GM19240 (cell line): ENCODE measurements around the gene STEAP1B.
"Not testable (repeated sequence)": the region's sequence is repeated elsewhere in the genome, so short reads cannot be mapped to it uniquely, and the experiment has no call there.

Source experiments
- DNase-seq: peaks from one replicate; pipeline ENCODE4 v3.0.0; 2011; ENCODE audit warnings: low spot score; ENCODE audit not compliant: insufficient read length

Gene STEAP1B

DNA sequence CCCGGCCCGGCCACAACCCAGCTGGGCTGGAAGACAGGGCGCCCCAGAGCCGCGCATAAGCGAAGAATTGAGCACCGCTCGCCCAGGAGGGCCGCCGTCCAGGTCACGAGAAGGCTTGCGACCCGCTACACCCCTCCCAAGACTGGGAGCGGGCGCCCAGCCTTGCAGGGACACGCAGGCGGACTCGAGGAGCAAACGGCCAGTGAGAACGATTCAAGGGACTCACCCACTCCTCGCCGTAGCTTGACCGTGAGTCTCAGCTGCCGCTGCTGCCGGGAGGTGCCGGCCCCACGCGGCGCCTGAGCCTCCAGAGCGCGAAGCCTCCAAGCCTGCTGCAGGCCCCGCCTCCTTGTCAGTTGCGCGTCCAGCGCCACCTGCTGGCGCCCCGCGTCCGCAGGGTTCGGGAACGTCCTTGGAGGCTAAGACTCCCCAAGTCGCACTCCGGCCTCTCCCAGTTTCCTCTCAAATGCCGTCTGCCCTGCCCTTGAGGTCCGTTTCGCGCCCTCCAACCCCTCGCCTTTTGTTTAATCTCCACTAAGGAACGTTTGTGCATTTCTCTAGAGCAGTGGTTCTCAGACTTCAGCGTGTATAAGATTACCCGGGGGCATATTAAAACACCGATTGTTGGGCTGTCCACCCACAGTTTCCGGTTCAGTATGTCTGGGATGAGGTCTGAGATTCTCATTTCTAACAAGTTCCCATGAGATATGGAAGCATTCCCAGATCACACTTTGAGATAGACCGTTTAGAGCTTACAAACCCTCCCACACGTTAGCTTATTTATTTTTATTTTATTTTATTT, at the start of gene STEAP1B:
Gene STEAP1B (minus strand): TSS at position 301 of the 802 bp plus-strand sequence. CDS start 5,333 bp downstream, outside the sequence.
- DNase-seq: peak; percentile 47

DNA sequence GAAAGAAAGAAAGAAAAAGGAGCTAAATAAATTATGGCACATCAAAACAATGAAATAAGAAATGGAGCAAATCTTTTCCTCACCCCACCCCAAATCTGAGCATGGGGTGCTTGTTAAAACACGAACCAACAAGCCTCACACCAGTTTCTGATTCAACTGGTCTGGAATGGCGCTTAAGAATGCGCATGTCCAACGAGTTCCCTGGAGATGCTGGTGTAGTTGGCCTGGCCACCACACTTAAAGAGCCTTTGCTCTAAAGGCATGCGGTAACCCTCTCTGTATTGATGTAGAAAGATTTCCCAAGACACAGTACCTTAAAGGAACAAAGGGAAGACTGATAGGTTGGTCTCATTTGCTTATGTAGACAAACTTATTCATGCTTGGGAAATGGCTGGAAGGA, 49.1 kb upstream of the STEAP1B start:
- no peak for DNase-seq

DNA sequence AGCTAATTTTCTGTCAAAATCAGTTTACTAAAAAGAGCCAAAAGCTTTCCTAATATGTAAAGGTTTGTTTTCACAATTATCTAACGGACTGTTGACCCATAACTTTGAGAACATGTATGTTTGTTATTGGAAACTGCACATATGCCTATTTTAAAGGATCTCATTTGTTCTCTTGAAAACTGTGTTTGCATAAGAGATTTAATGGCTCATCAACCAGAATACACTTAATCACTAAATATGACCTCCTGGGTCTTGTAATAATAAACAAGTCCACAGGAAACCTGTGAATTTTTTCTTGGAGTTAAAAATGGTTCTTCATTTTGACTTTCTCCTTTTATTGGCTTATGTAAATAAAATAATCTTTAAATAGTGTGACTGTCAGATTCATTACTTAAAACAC, 48.3 kb upstream of the STEAP1B start:
- no peak for DNase-seq

DNA sequence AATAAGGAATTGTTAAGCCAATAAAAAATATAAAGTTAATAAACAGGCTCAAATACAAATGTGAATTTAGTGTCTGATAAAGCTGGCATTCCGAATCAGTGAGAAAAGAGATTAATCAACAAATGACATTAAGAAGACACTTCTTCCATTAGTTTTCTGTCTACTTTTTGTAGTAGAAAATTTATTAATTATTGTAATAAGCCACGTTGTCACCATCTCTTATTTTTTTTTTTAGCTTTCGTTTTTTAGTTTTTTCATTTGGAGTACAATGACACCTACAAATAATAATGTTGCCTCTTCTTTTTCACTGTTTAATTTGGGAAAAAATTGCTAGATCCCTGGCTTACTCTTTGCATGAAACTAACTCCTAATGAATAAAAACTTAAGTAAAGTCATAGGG, 46.8 kb upstream of the STEAP1B start:
- no peak for DNase-seq

DNA sequence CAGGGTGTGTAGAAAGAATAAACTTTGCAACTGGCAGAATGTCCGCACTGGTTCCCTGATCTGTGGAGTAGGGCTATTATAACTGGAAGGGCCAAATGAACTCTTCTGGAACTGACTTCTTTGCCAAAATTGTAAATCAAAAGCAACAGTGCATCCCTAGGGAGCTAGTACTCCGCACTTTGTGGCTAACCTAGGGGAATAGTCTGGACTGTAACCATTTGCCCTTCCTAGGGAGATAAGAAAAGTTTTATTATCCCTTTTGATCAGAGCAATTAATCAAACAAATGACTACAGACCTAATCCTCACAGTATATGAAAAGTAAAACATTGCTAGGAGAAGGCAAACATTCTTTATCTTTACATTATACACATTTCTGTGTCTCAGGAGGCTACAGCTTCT, 45.5 kb upstream of the STEAP1B start:
- no peak for DNase-seq

DNA sequence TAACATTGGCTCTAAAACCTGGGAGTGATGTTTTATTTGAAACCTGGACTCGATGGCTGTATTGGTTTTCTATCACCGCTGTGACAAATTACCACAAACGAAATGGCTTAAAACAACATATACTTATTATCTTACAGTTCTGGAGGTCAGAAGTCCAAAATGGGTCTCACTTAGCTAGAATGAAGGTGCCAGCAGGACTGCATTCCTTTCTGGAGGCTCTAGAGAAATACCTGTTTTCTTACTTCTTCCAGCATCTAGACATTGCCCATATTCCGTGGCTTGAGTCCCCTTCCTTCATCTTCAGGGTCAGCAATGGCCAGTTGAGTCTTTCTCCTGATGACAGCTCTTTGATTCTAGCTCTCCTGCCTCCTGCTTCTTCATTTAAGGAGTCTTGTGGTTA, 44.3 kb upstream of the STEAP1B start:
- DNase-seq: no peak

DNA sequence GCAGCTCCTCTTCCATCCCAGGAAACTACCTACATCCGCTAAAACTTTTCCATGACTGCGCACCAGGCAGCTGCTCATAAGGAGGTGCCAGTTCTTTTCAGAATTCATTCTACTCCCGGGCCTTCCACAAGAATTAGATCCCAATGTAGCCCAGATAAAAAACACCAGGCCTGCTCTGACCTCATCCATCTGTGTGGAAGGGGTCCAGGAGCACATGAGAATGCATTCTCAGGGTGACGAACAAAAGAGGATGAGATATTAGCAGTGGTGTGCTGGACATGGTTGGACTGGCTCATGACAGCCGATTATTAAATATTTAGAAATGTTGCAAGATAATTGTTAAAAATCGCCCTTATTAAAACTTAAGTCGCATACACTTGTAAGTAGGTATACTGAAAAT, 43.2 kb upstream of the STEAP1B start:
- no peak for DNase-seq

DNA sequence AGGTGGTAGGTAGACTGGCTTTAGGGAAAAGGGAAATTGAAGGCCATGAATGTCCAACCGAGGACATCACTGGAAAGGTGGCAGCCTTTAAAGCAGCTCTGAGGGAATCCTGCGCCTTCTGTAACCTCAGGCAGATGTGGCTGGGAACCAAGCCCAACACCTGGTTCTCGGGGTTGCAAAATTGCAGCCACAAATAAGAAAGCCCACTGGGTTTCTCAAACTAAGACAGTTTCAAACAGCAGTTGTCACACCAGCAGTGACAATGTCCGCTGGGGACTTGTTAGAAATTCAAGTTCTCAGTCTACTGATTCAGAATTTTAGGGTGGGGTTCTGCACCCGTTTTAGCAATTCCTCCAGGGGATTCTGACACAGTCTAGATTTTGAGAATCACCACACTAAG, 42.7 kb upstream of the STEAP1B start:
- DNase-seq: no peak

DNA sequence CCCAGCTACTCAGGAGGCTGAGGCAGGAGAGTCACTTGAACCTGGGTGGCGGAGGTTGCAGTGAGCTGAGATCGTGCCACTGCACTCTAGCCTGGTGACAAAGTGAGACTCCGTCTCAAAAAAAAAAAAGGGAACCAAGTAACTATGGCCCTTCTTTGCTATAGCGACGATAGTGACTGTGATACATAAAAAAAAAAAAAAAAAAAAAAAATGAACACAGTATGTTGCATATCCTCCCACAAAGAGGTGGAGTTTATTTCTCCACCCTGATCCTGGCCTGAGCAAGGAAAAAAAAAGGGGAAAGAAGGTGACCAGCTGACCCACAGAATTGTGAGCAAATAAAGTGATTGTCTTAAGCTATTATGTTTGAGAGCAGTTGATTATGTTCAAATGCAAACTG, 42.3 kb upstream of the STEAP1B start:
- no peak for DNase-seq

DNA sequence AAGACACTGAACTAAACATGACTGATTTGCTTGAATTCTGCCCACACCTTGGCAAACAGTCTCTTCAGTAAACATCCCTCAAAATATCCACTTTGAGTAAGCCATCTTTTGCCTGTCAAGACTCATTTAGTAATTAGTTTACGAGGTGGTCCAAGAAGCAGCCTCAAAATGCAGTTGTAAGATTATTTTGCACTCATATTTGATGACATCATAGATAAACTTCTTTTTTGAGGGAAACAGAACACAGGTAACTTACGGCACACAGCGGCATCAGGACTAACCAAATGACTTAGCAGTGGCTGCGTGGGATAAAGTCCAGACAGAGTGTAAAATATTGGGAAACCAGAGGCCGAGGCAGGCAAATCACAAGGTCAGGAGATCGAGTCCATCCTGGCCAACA, 41.8 kb upstream of the STEAP1B start:
- DNase-seq: no peak

DNA sequence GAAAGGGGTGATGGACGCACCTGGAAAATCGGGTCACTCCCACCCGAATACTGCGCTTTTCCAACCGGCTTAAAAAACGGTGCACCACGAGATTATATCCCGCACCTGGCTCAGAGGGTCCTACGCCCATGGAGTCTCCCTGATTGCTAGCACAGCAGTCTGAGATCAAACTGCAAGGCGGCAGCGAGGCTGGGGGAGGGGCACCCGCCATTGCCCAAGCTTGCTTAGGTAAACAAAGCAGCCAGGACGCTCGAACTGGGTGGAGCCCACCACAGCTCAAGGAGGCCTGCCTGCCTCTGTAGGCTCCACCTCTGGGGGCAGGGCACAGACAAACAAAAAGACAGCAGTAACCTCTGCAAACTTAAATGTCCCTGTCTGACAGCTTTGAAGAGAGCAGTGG, 28.5 kb upstream of the STEAP1B start:
- DNase-seq: not testable (repeated sequence)

DNA sequence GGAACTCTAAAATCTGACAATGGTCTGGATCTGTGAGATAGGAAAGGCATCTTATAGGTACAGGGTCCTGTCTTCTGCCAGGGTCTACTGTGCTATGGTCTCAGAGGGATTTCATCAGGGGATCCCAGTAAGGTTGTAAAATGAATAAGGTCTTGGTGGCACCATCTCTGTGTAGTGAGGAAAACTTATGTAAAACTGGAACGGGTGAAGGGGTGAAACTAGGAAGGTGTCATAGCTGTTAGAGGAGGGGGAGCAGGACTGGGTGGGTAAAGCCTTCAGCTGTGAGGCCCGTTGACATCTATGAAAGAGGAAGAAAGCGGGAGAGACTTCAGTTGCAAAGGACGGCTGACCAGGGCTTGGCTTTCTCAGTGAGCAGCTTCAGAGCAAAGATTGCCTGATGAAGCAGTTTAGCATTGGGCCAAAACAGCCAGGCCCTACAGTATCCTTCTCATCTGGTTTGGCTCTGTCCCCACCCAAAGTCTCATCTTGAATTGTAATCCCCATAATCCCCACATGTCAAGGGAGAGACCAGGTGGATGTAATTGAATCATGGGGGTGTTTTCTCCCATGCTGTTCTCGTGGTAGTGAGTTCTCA, 24.5 kb upstream of the STEAP1B start:
- not testable (repeated sequence) for DNase-seq

DNA sequence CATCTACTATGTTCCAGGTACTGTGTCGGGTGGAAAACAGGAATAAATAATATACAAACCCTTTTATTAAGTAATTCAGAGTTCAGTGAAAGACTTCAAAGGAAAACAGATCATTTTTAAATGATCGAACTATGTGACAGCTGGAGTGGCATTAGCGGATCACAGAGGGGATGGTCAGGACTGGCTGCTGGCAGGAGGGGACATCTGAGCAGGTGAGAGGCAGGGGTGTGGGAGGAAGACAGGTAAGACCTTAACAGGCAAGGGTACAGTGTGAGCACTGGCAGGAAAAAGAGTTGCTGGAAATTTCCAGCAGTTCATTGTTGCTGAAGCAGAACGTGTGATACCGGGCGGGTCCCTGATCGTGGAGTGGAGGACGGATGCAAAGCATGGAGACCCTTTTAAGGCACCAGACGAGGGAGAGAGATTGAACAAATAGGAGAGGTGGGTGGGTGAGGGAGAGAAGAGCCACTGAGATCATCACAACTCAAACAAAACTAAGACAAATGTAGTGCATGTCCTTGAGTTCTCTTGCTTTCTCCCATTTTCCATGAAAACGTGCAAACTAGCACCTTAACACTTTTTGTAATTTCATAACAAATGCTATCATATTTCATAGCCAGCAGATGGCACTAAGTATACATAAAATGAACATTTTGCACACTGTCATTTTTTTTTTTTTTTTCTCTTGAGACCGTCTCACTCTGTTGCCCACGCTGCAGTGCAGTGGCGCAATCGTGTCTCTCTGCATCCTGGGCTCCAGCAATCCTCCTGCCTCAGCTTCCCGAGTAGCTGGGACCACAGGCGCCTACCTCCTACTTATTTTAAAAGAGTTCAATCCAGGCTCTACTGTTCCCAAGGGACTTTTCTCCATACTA, 23.7 kb upstream of the STEAP1B start:
- not testable (repeated sequence) for DNase-seq

DNA sequence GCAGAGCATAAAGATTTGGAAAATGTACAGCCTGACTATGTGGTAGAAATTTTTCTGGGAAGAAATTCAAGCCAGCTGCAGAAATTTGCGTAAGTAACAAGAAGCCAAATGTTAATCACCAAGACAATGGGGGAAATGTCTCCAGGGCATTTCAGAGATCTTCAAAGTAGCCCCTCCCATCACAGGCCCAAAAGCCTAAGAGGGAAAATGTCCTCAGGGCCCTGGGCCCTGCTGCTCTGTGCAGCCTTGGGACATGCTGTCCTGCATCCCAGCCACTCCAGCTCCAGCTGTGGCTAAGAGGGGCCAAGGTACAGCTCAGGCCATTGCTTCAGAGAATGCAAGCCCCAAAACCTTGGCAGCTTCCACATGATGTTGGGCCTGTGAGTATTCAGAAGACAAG, 19.6 kb upstream of the STEAP1B start:
- not testable (repeated sequence) for DNase-seq

DNA sequence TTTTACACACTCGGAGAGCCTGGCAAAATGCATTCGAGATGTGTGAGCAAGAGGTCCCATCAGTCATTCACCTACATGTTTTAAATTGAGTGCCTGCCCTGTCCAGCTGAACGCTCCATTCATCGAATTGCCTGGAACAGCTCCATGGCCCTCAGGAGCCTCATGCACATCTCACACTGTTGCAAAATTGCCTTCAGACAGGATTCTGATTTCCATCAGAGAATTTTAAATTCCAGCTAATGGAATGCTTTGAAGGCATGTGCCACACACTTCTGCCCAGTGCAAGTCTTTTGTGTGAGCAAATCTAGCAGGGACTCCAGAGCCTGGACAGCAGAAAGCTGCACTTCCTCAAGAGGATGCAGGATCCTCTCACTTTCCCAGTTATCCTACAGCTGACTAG, 17.0 kb upstream of the STEAP1B start:
- DNase-seq: not testable (repeated sequence)

DNA sequence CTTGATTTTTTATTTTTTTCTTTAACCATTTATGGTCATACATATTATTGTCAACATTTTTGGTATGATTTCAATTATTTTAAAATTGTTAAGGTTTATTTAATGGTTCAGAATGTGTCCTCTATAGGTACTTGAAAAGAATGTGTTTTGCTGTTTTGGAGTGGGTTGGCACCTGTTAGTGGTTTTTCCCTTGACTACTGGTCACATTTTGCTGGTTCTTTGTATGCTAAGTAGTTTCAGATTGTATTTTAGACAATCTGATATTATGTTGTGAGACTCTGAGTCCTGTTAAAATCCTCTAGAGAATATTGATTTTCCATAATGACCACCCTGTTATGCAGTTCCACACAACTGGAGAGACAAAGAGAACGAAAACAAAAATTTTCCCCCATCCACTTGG, 15.0 kb upstream of the STEAP1B start:
- not testable (repeated sequence) for DNase-seq

DNA sequence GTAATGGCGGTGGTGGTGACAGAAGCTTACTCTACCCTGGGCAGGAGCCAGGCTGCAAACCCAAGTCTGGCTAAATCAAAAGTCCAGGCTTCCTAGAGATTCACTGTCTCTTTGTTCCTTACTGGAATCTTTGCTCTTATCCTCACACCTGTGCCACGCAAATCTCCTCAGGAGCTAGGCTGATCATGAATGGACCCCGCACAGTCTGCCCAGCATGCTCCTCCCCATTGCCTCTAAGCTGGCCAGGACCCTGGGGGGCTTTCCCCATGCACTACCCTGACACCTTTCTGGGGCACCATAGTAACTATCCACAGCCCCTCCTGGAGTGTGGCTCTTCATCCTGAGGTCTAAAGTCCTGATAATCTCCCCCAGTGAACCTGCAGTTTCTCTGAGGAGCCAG, 7.3 kb upstream of the STEAP1B start:
- not testable (repeated sequence) for DNase-seq

DNA sequence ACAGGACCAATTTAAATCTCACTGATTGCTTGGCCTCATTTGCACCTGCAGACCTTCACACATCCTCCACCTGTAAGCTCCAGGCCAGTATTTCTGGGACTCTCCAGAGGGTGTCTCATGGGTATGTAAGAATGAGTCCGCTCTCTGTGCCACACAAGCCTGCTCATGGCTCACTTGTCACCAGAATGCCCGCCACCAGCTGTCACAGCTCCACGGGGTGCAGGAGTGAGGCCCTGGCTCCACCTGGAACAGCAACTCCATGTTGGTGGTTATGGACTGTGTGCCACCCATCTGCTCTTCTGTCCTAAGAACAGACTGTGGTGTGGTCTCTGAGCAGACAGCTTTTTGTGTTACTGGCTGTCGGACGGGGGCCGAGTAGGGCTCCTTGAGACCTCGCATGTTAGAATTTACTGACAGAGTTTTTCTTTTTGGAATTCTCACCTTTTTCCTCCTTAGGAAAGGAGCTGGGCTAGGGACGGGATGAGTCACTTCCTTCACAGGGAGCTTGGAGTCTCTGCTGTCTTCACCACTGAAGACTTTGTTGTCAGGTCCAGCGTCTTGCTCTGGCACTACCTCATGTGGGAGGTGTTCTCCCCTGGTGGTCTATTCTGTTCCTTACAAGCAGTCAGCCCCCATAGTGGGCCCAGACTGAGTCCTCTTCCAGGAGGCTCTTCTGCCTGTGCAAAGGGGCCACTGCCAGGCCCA, 6.5 kb upstream of the STEAP1B start:
- not testable (repeated sequence) for DNase-seq

DNA sequence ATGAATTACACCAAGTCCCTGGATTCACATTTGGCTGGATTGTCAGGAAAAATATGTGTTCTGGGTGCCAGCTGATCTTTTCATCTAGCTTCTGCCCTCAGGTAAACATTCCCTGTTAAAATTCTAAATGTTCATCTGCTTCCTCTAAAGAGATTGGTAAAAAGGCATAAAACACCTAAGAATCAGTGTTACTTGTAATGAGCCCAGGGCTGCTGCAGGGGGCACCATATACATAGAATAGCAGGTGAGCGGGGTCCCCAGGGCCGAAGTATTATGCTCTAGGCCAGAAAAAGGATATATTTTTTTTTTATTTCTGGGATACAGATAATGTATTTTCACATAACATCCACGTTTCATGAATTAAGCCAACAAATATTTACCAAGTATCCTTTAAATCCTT, 4.5 kb upstream of the STEAP1B start:
- not testable (repeated sequence) for DNase-seq

DNA sequence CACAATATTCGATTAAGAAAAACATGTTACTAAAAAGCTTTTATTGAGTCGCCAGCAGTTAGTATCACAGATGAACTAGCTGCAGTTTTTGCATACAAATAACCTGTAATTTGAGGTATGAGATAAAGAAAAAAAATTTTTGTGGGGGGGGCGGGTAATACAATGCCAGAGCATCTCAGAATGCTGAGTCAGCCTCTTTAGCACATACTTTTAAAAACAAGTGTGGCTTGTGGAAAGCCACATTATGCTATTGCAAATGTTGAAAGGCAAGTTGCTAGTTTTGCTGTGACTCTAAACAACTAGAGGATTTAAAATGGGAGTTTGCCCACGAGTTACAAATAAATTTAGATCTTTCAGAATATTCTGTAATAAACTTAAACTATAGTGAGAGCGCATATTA, 2.1 kb upstream of the STEAP1B start:
- DNase-seq: not testable (repeated sequence)

DNA sequence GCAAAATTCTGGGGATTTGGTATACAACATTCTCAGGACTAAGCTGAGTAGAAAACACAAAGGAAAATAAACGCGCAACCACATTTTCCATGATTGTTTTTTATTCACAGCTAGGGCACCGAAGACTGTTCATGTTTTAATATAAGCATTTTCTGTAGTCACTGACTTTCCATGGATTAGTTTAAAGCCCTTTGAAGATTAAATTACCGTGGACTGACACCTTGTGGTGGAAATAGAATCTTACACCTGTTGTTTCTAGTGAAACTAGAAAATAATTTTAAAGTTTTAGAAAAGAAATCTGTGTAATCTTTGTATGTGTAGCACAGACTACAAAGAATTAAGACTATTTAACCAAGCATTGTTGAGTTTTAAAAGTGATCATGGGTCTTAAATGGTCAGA, 1.3 kb upstream of the STEAP1B start:
- not testable (repeated sequence) for DNase-seq
